Muscle layer of duodenum (tissue), 2 donors: ENCODE data around the gene ZNF101.

Experiments used
- H3K27ac ChIP-seq: one replicate; pipeline ENCODE4 v1.7.0; 2013; ENCODE audit warnings: mild to moderate bottlenecking, low read length
- H3K27me3 ChIP-seq: one replicate; pipeline ENCODE4 v1.7.0; 2013; ENCODE audit warnings: low read depth, mild to moderate bottlenecking, control low read depth, low read length
- H3K36me3 ChIP-seq, 2 donors: one replicate each; pipeline ENCODE4 v1.7.0; 2013; ENCODE audit warnings: low read length in 2 of 2, control low read depth in 1 of 2, mild to moderate bottlenecking in 1 of 2; ENCODE audit not compliant: insufficient read depth in 2 of 2, control insufficient read depth in 1 of 2
- H3K4me1 ChIP-seq, 2 donors: one replicate each; pipeline ENCODE4 v1.7.0; 2013; ENCODE audit warnings: low read length in 2 of 2, mild to moderate bottlenecking in 2 of 2, control low read depth in 1 of 2, moderate library complexity in 1 of 2; ENCODE audit not compliant: insufficient read depth in 2 of 2, control insufficient read depth in 1 of 2
- H3K4me3 ChIP-seq, 2 donors: one replicate each; pipeline ENCODE4 v1.7.0; 2013; ENCODE audit warnings: low read length in 2 of 2, low read depth in 1 of 2, mild to moderate bottlenecking in 1 of 2
- H3K9me3 ChIP-seq, 2 donors: one replicate each; pipeline ENCODE4 v1.7.0; 2013; ENCODE audit warnings: low read length in 2 of 2, control low read depth in 1 of 2, mild to moderate bottlenecking in 1 of 2; ENCODE audit not compliant: control insufficient read depth in 1 of 2
- donor health status: healthy.

Gene ZNF101

GRCh38 chr19:19668230-19669012 is at the start of gene ZNF101:
ZNF101 (plus strand) TSS chr19:19668839; CDS start chr19:19668964, 125 bp downstream.
- H3K4me1 ChIP-seq = peaks cover 0 to 5% of the 10 kb centered on the region in 2 donors
- H3K4me3 ChIP-seq = peak within 1 kb of the TSS; percentile 77 to 83
- H3K9me3 ChIP-seq = no peaks in the 10 kb centered on the region
- peak within 1 kb of the TSS; percentile 54 for H3K27ac ChIP-seq
- no peaks in the 10 kb centered on the region for H3K36me3 ChIP-seq
- H3K27me3 ChIP-seq = no peaks in the 10 kb centered on the region

- no peak overlapping the region for H3K27ac ChIP-seq
- peaks cover 0 to 11% of the 10 kb centered on the region in 2 donors for H3K4me1 ChIP-seq
Observed at GRCh38 chr19:19619181-19619848, 49.3 kb upstream of the ZNF101 start.

GRCh38 chr19:19619849-19620210 is 48.8 kb upstream of the ZNF101 start:
- no peaks in the 10 kb centered on the region for H3K9me3 ChIP-seq
- H3K4me1 ChIP-seq = peaks cover 0 to 11% of the 10 kb centered on the region in 2 donors
- no peak overlapping the region for H3K27ac ChIP-seq
- no peaks in the 10 kb centered on the region for H3K27me3 ChIP-seq
- H3K36me3 ChIP-seq = no peaks in the 10 kb centered on the region
- no peak overlapping the region for H3K4me3 ChIP-seq

More at GRCh38 chr19:19619181-19619848, 49.3 kb upstream of the ZNF101 start:
- H3K36me3 ChIP-seq = no peaks in the 10 kb centered on the region
- H3K27me3 ChIP-seq = no peaks in the 10 kb centered on the region
- H3K4me3 ChIP-seq = peak overlapping the region; percentile 21 to 56
- H3K9me3 ChIP-seq = no peaks in the 10 kb centered on the region

GRCh38 chr19:19623383-19623782 is 45.3 kb upstream of the ZNF101 start:
- Histone ChIP-seq H3K36me3 (no peaks in the 10 kb centered on the region), H3K4me1 (peaks cover 0 to 19% of the 10 kb centered on the region in 2 donors), H3K27ac (no peak overlapping the region), H3K27me3 (no peaks in the 10 kb centered on the region), H3K9me3 (no peaks in the 10 kb centered on the region), H3K4me3 (no peak overlapping the region)

GRCh38 chr19:19624032-19624570 is 44.5 kb upstream of the ZNF101 start:
- Histone ChIP-seq H3K4me3 (no peak overlapping the region), H3K4me1 (peaks cover 0 to 17% of the 10 kb centered on the region in 2 donors), H3K36me3 (no peaks in the 10 kb centered on the region), H3K27ac (no peak overlapping the region), H3K27me3 (no peaks in the 10 kb centered on the region), H3K9me3 (no peaks in the 10 kb centered on the region)

- no peak overlapping the region for H3K27ac ChIP-seq
- H3K9me3 ChIP-seq = no peaks in the 10 kb centered on the region
- no peaks in the 10 kb centered on the region for H3K36me3 ChIP-seq
- no peaks in the 10 kb centered on the region for H3K27me3 ChIP-seq
- peaks cover 0 to 16% of the 10 kb centered on the region in 2 donors for H3K4me1 ChIP-seq
- H3K4me3 ChIP-seq = peak overlapping the region in 1 of 2 donors; percentile 57
Observed at GRCh38 chr19:19626516-19627472, 41.8 kb upstream of the ZNF101 start.

- H3K36me3 ChIP-seq = no peaks in the 10 kb centered on the region
- H3K4me1 ChIP-seq = peaks cover 0 to 16% of the 10 kb centered on the region in 2 donors
- H3K27me3 ChIP-seq = no peaks in the 10 kb centered on the region
- no peaks in the 10 kb centered on the region for H3K9me3 ChIP-seq
- no peak within 1 kb of the TSS for H3K27ac ChIP-seq
- H3K4me3 ChIP-seq = peak within 1 kb of the TSS; percentile 28 to 57
Observed at GRCh38 chr19:19627621-19628500, 40.8 kb upstream of the ZNF101 start, which contains the start of gene LPAR2. LPAR2 (minus strand) TSS chr19:19628220; CDS start chr19:19627275, 945 bp downstream.

- Histone ChIP-seq H3K27me3 (no peaks in the 10 kb centered on the region), H3K36me3 (peaks cover under 1 to 5% of the 10 kb centered on the region in 2 donors), H3K4me1 (peaks cover 0 to 16% of the 10 kb centered on the region in 2 donors), H3K27ac (no peak overlapping the region), H3K4me3 (peak overlapping the region in 1 of 2 donors; percentile 57), H3K9me3 (no peaks in the 10 kb centered on the region)
Observed at GRCh38 chr19:19628501-19629134, 40.0 kb upstream of the ZNF101 start.

GRCh38 chr19:19630062-19630414 is 38.6 kb upstream of the ZNF101 start:
- H3K27ac ChIP-seq = no peak overlapping the region
- no peak overlapping the region for H3K4me3 ChIP-seq
- no peaks in the 10 kb centered on the region for H3K27me3 ChIP-seq
- H3K9me3 ChIP-seq = no peaks in the 10 kb centered on the region
- H3K4me1 ChIP-seq = peaks cover 0 to 16% of the 10 kb centered on the region in 2 donors
- peaks cover 14 to 15% of the 10 kb centered on the region in 2 donors for H3K36me3 ChIP-seq

GRCh38 chr19:19630426-19630825 is 38.2 kb upstream of the ZNF101 start:
- H3K4me3 ChIP-seq = no peak overlapping the region

More at GRCh38 chr19:19630426-19630825, 38.2 kb upstream of the ZNF101 start:
- Histone ChIP-seq H3K27ac (no peak overlapping the region), H3K9me3 (no peaks in the 10 kb centered on the region), H3K36me3 (peaks cover 18 to 19% of the 10 kb centered on the region in 2 donors), H3K4me1 (peaks cover 0 to 16% of the 10 kb centered on the region in 2 donors), H3K27me3 (no peaks in the 10 kb centered on the region)
